Subcutaneous adipose tissue (tissue), 4 donors: ENCODE measurements around the gene RAB7B. TPM values are rescaled to one million over a fixed set of nuclear protein-coding genes. Genes with fewer than 3 reads are reported as not detected.

Source experiments
- CTCF ChIP-seq: fragments of 450-650 bp; IDR thresholded peaks from one replicate; pipeline ENCODE4 v1.5.1; 2016; ENCODE audit warnings: low read depth, mild to moderate bottlenecking, control low read depth, antibody characterized with exemption, moderate library complexity
- total RNA-seq, 4 donors: library from RNA; depleted of rRNA; stranded (reverse); fragments of >200 nt; gene quantifications; one replicate each; pipeline ENCODE4 v1.1.0, GENCODE V29; 2016

Gene RAB7B
- total RNA-seq, 4 donors from 2014 or later = 1.7 to 24.5 (median 7.5) TPM

- no peak for TF ChIP-seq CTCF
Observed at GRCh38 chr1:205972491-205973168, 30.6 kb downstream of the RAB7B start.

- no peak for TF ChIP-seq CTCF
Observed at GRCh38 chr1:205972081-205972480, 31.1 kb downstream of the RAB7B start.

- no peak for TF ChIP-seq CTCF
Observed at GRCh38 chr1:205971082-205971481, 32.1 kb downstream of the RAB7B start.

GRCh38 chr1:205970486-205970885 is 32.7 kb downstream of the RAB7B start:
- TF ChIP-seq CTCF = no peak

- TF ChIP-seq CTCF = no peak
Observed at GRCh38 chr1:205969229-205969628, 34.0 kb downstream of the RAB7B start.

- no peak for TF ChIP-seq CTCF
Observed at GRCh38 chr1:205967554-205968335, 35.5 kb downstream of the RAB7B start.

- no peak for TF ChIP-seq CTCF
Observed at GRCh38 chr1:205965036-205965884, 37.9 kb downstream of the RAB7B start.
